ENCODE data around the gene TUBB4A.

GRCh38 chr19:6482343-6482686 is 19.8 kb downstream of the TUBB4A start:
- TF ChIP-seq CTCF (IDR thresholded peaks at IDR 0.05; ENCODE audit: poor library complexity) (no peak), EZH2 (IDR thresholded peaks at IDR 0.05; ENCODE audit: borderline replicate concordance) (no peak), EZH2phosphoT487 (IDR thresholded peaks at IDR 0.05; ENCODE audit: low read depth, severe bottlenecking, unreplicated experiment) (no peak)
